Osteoblast (primary cell): ENCODE data around the gene ZNF227. TPM values are rescaled to one million over a fixed set of nuclear protein-coding genes. Genes with fewer than 3 reads are reported as not detected.
A peak's percentile ranks its signal among the peaks of the same experiment; 100 is the strongest.
"Not testable (repeated sequence)": the region's sequence is repeated elsewhere in the genome, so short reads cannot be mapped to it uniquely, and the experiment has no call there.

Source experiments
- DNase-seq: peaks from one replicate; pipeline ENCODE4 v3.0.0; 2011; ENCODE audit warnings: low spot score, mixed read lengths; ENCODE audit not compliant: insufficient read length; ENCODE audit errors: missing footprints
- H2AFZ ChIP-seq: 2 replicates; pipeline ENCODE4 v1.6.0; 2011; ENCODE audit warnings: mild to moderate bottlenecking, low read length
- H3K27ac ChIP-seq: 2 replicates; pipeline ENCODE4 v1.5.1; 2011; ENCODE audit warnings: mild to moderate bottlenecking, low read depth, low read length, moderate library complexity
- H3K27me3 ChIP-seq: 2 replicates; pipeline ENCODE4 v1.6.0; 2012; ENCODE audit warnings: mild to moderate bottlenecking, control low read depth, inconsistent platforms, low read length, moderate library complexity; ENCODE audit not compliant: insufficient read depth
- H3K36me3 ChIP-seq: 2 replicates; pipeline ENCODE4 v1.5.1; 2011; ENCODE audit warnings: mild to moderate bottlenecking, low read length, control low read depth, moderate library complexity; ENCODE audit not compliant: insufficient read depth
- H3K4me1 ChIP-seq: 2 replicates; pipeline ENCODE4 v1.5.1; 2011; ENCODE audit warnings: mild to moderate bottlenecking, low read length, control low read depth, moderate library complexity; ENCODE audit not compliant: insufficient read depth
- H3K4me2 ChIP-seq: 2 replicates; pipeline ENCODE4 v1.6.0; 2011; ENCODE audit warnings: mild to moderate bottlenecking, low read length; ENCODE audit not compliant: insufficient read depth
- H3K4me3 ChIP-seq: fragments of 200-600 bp; sonication (generic); 3 replicates; pipeline ENCODE4 v1.5.1; 2012; ENCODE audit warnings: mild to moderate bottlenecking, low read length, inconsistent platforms; ENCODE audit not compliant: insufficient read depth
- H3K79me2 ChIP-seq: 2 replicates; pipeline ENCODE4 v1.6.0; 2012; ENCODE audit warnings: mild to moderate bottlenecking, low read length, control low read depth, inconsistent platforms; ENCODE audit not compliant: insufficient read depth
- H3K9me3 ChIP-seq: 2 replicates; pipeline ENCODE4 v1.5.1; 2011; ENCODE audit warnings: low read depth, low read length, control low read depth
- H4K20me1 ChIP-seq: 2 replicates; pipeline ENCODE4 v1.6.0; 2012; ENCODE audit warnings: mild to moderate bottlenecking, low read length, control low read depth; ENCODE audit not compliant: insufficient read depth
- CTCF ChIP-seq: IDR thresholded peaks from 2 replicates; pipeline ENCODE4 v1.5.1; 2011; ENCODE audit warnings: mild to moderate bottlenecking, low read depth, low read length, moderate library complexity; ENCODE audit errors: extremely low read depth
- total RNA-seq: library from RNA; depleted of rRNA; stranded (reverse); fragments of >200 nt; gene quantifications from 2 replicates; pipeline ENCODE4 v1.2.3, GENCODE V29; 2012

The ZNF227 gene
- 20.6 and 21.5 TPM in 2 replicates for total RNA-seq

- H3K27ac ChIP-seq, result peak within 1 kb of the TSS; percentile 79
- peaks cover 26% of the 10 kb centered on the region for H3K79me2 ChIP-seq
- peak within 1 kb of the TSS; percentile 92 for H3K4me2 ChIP-seq
- no peaks in the 10 kb centered on the region for H3K27me3 ChIP-seq
- DNase-seq, result peak; percentile 89
- peak within 1 kb of the TSS; percentile 89 for H3K4me3 ChIP-seq
- no peaks in the 10 kb centered on the region for H4K20me1 ChIP-seq
- H2AFZ ChIP-seq, result peak within 1 kb of the TSS; percentile 96
- TF ChIP-seq CTCF, result no peak
- peaks cover 6% of the 10 kb centered on the region for H3K36me3 ChIP-seq
- peaks cover 9% of the 10 kb centered on the region for H3K4me1 ChIP-seq
- H3K9me3 ChIP-seq, result no peaks in the 10 kb centered on the region
Observed at GRCh38 chr19:44212250-44212865, at the start of gene ZNF227. TSS of gene ZNF227 (plus strand) at chr19:44212532. CDS start at chr19:44217793, 5,261 bp downstream.

GRCh38 chr19:44163789-44164188, 48.5 kb upstream of the ZNF227 start:
- Histone ChIP-seq H2AFZ (no peak overlapping the region), H3K4me3 (no peak overlapping the region), H3K79me2 (peaks cover 31% of the 10 kb centered on the region), H3K9me3 (no peaks in the 10 kb centered on the region), H3K36me3 (peaks cover 19% of the 10 kb centered on the region), H4K20me1 (no peaks in the 10 kb centered on the region), H3K4me1 (peaks cover 12% of the 10 kb centered on the region), H3K27ac (no peak overlapping the region), H3K4me2 (no peak overlapping the region), H3K27me3 (no peaks in the 10 kb centered on the region)
- no peak for DNase-seq
- TF ChIP-seq CTCF, result no peak

GRCh38 chr19:44164327-44164672, 48.0 kb upstream of the ZNF227 start:
- Histone ChIP-seq H3K4me3 (peak overlapping the region; percentile 74), H3K4me2 (peak overlapping the region; percentile 93), H3K27ac (peak overlapping the region; percentile 92), H3K79me2 (peaks cover 31% of the 10 kb centered on the region), H3K9me3 (no peaks in the 10 kb centered on the region), H4K20me1 (no peaks in the 10 kb centered on the region), H3K36me3 (peaks cover 23% of the 10 kb centered on the region), H3K27me3 (no peaks in the 10 kb centered on the region), H2AFZ (peak overlapping the region; percentile 95), H3K4me1 (peaks cover 12% of the 10 kb centered on the region)
- TF ChIP-seq CTCF, result no peak
- no peak for DNase-seq

GRCh38 chr19:44164673-44165512, 47.4 kb upstream of the ZNF227 start, which contains the start of gene ZNF226:
TSS of gene ZNF226 (plus strand) at chr19:44165100. CDS start at chr19:44170081, 4,981 bp downstream.
- H3K4me3 ChIP-seq, result peak within 1 kb of the TSS; percentile 74
- H3K4me1 ChIP-seq, result peaks cover 12% of the 10 kb centered on the region
- no peaks in the 10 kb centered on the region for H3K27me3 ChIP-seq
- H2AFZ ChIP-seq, result peak within 1 kb of the TSS; percentile 95
- H3K9me3 ChIP-seq, result no peaks in the 10 kb centered on the region
- DNase-seq, result peak; percentile 92
- H3K27ac ChIP-seq, result peak within 1 kb of the TSS; percentile 92
- peaks cover 35% of the 10 kb centered on the region for H3K79me2 ChIP-seq
- H3K36me3 ChIP-seq, result peaks cover 28% of the 10 kb centered on the region
- H3K4me2 ChIP-seq, result peak within 1 kb of the TSS; percentile 93
- H4K20me1 ChIP-seq, result no peaks in the 10 kb centered on the region
- no peak for TF ChIP-seq CTCF

- peaks cover 30% of the 10 kb centered on the region for H3K79me2 ChIP-seq
- H3K4me2 ChIP-seq, H3K27ac ChIP-seq, H3K27me3 ChIP-seq, H3K4me3 ChIP-seq, H2AFZ ChIP-seq, H4K20me1 ChIP-seq, H3K4me1 ChIP-seq, DNase-seq: not testable (repeated sequence)
- H3K36me3 ChIP-seq, result peaks cover 80% of the 10 kb centered on the region
- H3K9me3 ChIP-seq, result peaks cover 13% of the 10 kb centered on the region
Observed at GRCh38 chr19:44170660-44171059, 41.7 kb upstream of the ZNF227 start.
